HG02840 (cell line): ENCODE results near the gene CERK.

ENCODE experiments used
- ATAC-seq: cut with Tn5 transposase; IDR thresholded peaks from one replicate; pipeline ENCODE4 v1.9.1; 2021; ENCODE audit warnings: mild to moderate bottlenecking, moderate library complexity, moderate number of reproducible peaks; ENCODE audit not compliant: unreplicated experiment, low FRiP score

CERK gene

DNA sequence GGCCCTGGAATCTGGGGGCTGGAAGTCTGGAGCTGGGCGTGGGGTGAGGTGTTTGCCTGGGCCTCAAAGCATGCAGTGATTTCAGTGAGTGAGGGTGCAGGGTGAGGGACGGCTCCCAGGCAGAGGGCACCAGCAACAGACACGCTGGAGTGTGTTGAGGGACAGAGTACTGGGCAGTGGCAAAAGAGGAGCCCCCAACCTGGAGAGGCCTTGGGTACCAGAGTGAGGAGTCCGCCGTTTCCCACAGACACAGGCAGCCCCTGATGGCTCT is 12.4 kb upstream of the CERK start:
- no peak for ATAC-seq

GRCh38 chr22:46749682-46750529 is 11.9 kb upstream of the CERK start:
- no peak for ATAC-seq

GRCh38 chr22:46748908-46749675 is 11.0 kb upstream of the CERK start:
- no peak for ATAC-seq

DNA sequence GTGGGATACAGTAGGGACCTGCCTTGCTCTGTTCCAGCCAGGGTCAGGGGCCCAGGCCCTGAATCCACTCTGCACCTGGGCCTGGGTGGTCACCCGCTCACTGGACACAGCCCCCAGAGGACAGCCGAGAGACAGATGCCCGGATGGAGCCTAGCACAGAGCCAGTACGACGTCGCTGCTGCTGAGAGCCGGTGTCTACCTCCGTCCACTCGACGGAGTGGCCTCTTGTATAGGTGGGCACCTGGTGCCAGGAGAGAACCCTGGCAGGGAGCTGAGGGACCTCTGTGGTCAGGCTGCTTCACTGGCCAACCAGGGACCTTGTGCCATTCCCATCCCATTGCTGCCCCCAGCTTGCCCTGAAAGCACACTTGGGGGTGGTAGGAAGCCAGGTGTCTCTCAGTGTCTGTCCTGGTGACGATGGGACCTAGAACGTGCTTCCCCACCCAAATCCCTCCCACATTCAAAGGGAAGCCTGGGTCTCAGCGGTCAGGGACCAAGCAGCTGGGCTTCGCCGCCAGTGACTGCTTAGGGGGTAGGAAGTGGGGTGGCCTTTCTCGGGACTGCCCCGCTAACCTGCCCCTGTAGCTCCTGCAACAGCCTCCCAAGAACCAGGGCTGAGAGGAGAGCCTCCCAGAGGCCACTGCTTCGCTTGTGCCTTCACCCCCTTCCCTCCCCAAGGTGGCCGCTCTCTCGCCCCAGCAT is 10.3 kb upstream of the CERK start:
- ATAC-seq, result no peak

- ATAC-seq, result no peak
These were observed 9.6 kb upstream of the CERK start for GRCh38 chr22:46747646-46748045.

DNA sequence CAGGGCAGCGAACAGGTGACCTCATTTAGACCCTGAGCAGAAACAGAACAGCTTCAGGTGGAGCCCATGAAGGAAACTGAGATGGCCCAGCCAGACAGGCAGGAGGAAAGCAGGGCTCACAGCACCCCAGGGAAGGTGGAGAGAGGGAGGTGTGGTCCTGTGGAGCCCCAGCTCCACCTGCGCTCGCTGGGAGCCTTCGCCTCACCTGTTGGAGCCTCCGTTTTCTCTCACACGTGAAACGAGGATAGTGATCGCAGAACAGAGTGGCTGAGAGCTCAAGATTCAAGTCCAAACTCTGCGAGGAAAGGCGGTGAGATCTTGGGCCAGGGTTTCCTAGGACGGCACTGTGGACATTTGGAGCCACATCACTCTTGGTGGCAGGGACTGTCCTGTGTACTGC is 8.6 kb upstream of the CERK start:
- ATAC-seq, result no peak

GRCh38 chr22:46746192-46746591 is 8.1 kb upstream of the CERK start:
- ATAC-seq, result no peak

DNA sequence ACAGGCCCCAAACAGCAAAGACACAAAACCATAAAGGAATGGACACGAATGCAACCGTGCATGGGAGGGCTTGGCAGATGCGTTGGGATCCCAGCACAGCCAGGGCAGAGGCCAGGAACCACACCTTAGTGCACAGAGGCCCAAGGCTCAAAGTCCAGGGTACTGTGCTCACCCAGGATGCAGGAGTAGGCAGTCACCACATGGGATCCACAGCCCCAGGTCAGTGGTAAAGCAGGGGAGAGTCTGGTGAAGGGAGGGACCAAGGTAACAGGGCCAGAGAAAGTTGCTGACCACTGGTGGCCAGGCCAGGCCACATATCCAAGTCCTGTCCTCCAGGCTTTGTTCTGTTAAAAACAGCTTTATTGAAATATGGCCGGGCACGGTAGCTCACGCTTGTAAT is 6.5 kb upstream of the CERK start:
- no peak for ATAC-seq

DNA sequence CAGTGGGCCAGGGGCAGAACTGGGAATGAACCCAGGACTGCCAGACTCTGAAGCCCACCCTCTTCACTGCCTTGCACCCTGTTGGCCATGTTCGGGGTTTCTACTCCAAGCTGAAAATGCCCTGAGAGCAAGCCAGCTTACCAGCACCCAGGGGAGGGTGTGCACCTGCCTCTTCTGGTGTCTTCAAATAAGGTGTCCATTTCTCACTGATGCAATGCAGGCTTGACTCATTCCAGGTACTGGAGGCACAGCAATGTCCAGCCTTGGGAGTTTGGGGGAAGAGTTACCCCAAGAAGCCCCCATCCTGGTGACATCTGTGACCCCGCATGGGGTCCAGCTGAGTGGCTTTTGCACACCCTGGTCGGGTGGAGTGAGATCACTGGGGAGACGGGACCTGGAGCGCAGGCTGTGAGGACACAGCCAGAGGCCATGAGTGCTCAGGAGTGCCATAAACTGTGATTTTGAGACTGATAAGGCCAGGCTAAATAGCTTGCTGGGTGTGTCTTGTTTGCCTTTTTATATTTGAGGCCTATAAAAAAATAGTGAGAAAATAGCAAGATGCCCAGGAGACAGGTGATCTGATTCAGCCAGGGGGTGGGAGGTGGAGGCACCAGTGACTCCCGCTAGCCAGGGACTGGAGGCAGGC is 4.6 kb upstream of the CERK start:
- ATAC-seq, result no peak

- no peak for ATAC-seq
These were observed 4.0 kb upstream of the CERK start for GRCh38 chr22:46741974-46742519.

DNA sequence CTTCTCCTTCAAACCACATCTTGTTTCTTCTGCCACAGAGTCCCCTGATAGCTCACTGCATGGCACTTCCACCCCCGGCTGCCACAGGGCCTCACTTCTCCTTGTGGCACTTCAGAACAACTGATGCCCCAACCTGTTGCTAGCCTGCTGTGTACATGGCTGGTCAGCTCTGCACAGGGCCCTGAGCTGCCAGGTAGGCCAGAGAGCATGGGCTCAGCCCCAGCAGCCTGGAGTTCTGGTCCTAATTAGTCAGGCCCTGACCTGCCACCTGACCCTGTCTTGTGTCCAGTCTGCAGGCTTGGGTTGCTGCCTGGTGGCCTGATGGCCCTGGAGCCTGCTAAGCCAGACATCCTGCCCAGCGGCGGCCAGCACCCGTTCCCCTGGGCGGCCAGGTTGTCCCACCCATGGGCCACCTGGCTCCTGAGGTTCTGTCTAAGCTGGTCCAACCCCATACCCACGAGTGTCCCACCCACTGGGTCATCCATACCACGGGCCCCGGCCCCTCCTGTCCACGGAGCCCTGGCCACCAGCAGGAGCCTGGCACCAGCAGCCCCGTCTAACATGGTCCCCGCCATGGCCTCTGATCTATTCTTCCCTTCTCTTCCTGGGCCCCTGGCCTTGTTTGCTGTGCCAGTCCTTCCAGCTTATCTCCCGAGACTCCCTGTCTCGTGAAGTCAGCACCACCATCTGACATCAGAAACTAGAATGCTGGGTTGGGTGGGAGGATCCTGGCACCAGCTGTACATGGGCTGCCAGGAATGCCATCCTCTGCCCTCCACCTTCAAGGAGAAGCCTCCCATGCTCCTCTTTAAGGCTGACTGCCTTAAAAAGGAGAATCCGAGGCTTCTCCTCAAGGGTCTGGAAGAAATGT is 3.1 kb upstream of the CERK start:
- no peak for ATAC-seq

GRCh38 chr22:46739094-46739870 is 1.2 kb upstream of the CERK start:
- ATAC-seq, result no peak

- no peak for ATAC-seq
These were observed 618 bp upstream of the CERK start for GRCh38 chr22:46738647-46739093.

- ATAC-seq, result no peak
These were observed 712 bp downstream of the CERK start for GRCh38 chr22:46737105-46737975.

DNA sequence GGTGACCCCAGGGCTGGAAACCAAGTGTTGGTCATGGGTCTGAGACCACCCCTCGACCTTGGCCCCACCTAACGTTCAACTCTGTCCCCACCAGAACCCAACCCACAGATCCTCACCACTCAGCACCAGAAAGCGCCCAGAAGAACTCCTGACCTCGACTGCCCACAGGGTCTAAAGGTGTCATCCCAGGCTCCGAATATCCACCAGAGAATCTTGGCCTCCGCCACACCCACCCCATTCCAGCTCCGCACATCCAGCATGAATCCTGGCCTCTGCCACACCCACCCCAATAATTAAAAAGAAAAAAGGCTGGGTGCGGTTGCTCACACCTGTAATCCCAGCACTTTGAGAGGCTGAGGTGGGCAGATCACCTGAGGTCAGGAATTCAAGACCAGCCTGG is 1.3 kb downstream of the CERK start:
- ATAC-seq, result no peak

DNA sequence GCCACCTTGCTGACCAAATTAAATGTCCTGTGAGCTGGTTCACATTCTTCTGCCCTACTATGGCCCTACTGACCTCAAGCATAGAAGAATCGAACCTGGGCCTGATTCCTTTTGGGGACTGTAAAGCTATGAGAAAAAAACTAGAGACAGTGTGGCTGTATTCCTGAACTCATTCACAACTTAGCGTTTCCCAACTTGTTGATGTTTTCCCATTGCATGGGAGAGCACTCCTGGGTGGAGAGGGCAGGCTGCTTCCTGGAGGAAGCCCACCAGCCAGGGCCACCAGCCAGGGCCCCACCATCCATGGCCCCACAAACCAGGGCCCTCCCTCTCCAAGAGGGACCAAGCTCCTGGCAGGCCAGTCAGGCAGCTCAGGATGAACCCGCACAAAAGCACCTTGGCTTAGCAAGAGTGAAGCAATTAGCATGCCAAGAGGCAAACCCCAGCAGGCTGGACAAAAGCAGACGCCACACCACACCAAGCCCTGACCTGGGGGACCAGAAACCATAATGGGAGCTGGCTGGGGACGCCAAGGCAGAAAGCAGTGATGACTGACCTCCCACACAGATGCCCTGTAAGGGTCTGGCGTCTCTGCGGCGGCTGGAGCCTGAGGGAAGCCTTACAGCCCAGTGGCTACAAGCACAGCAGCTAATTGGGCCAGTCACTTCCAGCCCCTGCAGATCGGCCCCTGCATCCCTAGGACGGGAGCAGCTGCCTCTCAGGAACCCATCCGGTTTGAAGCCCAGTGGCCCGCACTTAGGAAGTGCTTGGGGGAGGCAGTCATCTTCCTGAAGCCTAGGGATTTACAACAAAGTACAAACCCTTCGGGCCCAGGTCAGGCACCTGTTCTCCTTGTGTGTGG is 2.1 kb downstream of the CERK start:
- ATAC-seq, result no peak

DNA sequence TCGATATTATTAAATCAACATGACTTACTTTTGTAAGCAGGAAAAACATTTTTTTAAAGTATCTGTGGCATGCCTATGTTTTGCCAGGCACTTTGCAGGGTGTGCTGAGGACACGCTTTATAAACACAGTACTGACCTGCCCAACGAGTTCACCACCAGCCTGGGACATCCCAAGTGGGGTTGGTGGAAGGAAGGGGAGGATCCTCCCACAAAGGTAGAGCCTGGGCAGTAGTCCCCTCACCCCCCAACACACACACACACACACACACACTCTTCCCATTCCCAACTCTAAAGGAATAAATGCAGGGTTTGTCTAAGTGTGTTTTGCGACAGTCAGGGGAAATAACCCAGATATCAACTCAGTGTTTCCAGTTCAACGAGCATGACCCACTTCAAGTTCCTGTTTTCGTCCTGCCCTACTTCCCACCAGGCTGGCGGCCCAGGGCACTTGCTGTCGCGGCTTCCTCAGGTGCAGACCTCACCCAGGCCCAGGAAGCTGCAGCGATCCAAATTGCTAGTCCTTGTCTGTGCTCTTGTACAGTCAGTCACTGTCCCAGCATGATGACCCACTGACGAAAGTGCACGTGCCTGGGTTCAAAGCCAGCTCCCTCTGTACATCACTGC is 3.1 kb downstream of the CERK start:
- no peak for ATAC-seq
